Gastrocnemius medialis (tissue), 4 donors: ENCODE results near the gene TAF6. TPM values are rescaled to one million over a fixed set of nuclear protein-coding genes. Genes with fewer than 3 reads are reported as not detected.

ENCODE experiments used
- ATAC-seq, 2 donors: fragments of 150-250 bp; one replicate each; pipeline ENCODE4 v1.9.1; 2016
- DNase-seq, 2 donors: peaks; one replicate each; pipeline ENCODE4 v3.0.0-alpha.2; 2019
- H3K27ac ChIP-seq, 4 donors: fragments of 200-600 bp; sonication (generic); 1 replicate in 1 of 4; 2 replicates in 3 of 4; pipeline ENCODE4 v1.5.1; 2016 to 2018; ENCODE audit warnings: mild to moderate bottlenecking in 2 of 4, moderate library complexity in 1 of 4
- H3K27me3 ChIP-seq, 3 donors: fragments of 200-600 bp; sonication (generic) in 2 of 3; 1 replicate in 1 of 3; 2 replicates in 2 of 3; pipeline versions ENCODE4 v1.5.1 to v1.6.0; 2016 to 2019; ENCODE audit warnings: mild to moderate bottlenecking in 1 of 3, moderate library complexity in 1 of 3
- H3K36me3 ChIP-seq, 2 donors: fragments of 200-600 bp; sonication (generic) in 1 of 2; one replicate each; pipeline ENCODE4 v1.5.1; 2017 to 2018
- H3K4me1 ChIP-seq, 2 donors: fragments of 200-600 bp; sonication (generic) in 1 of 2; one replicate each; pipeline ENCODE4 v1.5.1; 2016 to 2017; ENCODE audit warnings: mild to moderate bottlenecking in 2 of 2
- H3K4me3 ChIP-seq, 4 donors: fragments of 200-600 bp; sonication (generic) in 3 of 4; 1 replicate in 1 of 4; 2 replicates in 3 of 4; pipeline ENCODE4 v1.5.1; 2016 to 2019; ENCODE audit warnings: mild to moderate bottlenecking in 2 of 4
- H3K9me3 ChIP-seq, 3 donors: fragments of 200-600 bp; sonication (generic) in 2 of 3; 1 replicate in 1 of 3; 2 replicates in 2 of 3; pipeline ENCODE4 v1.5.1; 2016 to 2019
- CTCF ChIP-seq, 5 experiments: fragments of 450-650 bp in 3 of 5; fragments of 200-600 bp in 2 of 5; sonication (generic) in 2 of 5; IDR thresholded peaks in 4 of 5; conservative IDR thresholded peaks in 1 of 5; 1 replicate in 4 of 5; 2 replicates in 1 of 5; pipeline ENCODE4 v1.5.1; 2016 to 2019; ENCODE audit warnings: antibody characterized with exemption in 5 of 5, mild to moderate bottlenecking in 3 of 5, moderate library complexity in 3 of 5
- POLR2A ChIP-seq, 2 donors: fragments of 450-650 bp; IDR thresholded peaks; one replicate each; pipeline ENCODE4 v1.6.1; 2017; ENCODE audit warnings: antibody characterized with exemption in 2 of 2, mild to moderate bottlenecking in 2 of 2, moderate library complexity in 2 of 2
- in situ Hi-C, 4 donors: fragments of 200-750 bp; cut with MboI; loops; one replicate each; pipeline versions ENCODE4 v1.15.0 to v1.8.0; 2017; ENCODE audit warnings: low sequenced_read_pairs in 4 of 4
- intact Hi-C: fragments of 100-400 bp; cut with DNase I; formaldehyde crosslinking; loops from one replicate; pipeline ENCODE4 v1.15.1; 2023; ENCODE audit warnings: low total_unique reads
- total RNA-seq, 4 donors: library from RNA; depleted of rRNA; stranded (reverse); fragments of >200 nt; gene quantifications; one replicate each; pipeline versions ENCODE4 v1.1.0 to v1.2.3, GENCODE V29; 2016

Gene TAF6
- total RNA-seq, 4 donors from 2014 or later: 38.6 to 71.7 (median 56.6) TPM

GRCh38 chr7:100069991-100070390, 49.2 kb downstream of the TAF6 start:
- H3K27ac ChIP-seq: no peak overlapping the region
- H3K4me1 ChIP-seq: peaks cover 0 to 4% of the 10 kb centered on the region in 2 donors
- peaks cover 19 to 73% of the 10 kb centered on the region in 2 donors for H3K36me3 ChIP-seq
- no peaks in the 10 kb centered on the region for H3K27me3 ChIP-seq
- H3K9me3 ChIP-seq: peaks cover 7 to 31% (median 14%) of the 10 kb centered on the region in 3 donors
- TF ChIP-seq POLR2A (IDR thresholded peaks at IDR 0.05): no peak
- TF ChIP-seq CTCF (IDR thresholded peaks at IDR 0.05 in 4 of 5, conservative IDR thresholded peaks at IDR 0.05 in 1 of 5): no peak
- DNase-seq (no peak), ATAC-seq (no peak)
- in situ Hi-C loops: no loop called here
- H3K4me3 ChIP-seq: no peak overlapping the region
- intact Hi-C loops: no loop called here

GRCh38 chr7:100066953-100067352, 52.2 kb downstream of the TAF6 start:
- Histone ChIP-seq H3K27ac (no peak overlapping the region), H3K4me3 (no peak overlapping the region), H3K36me3 (peaks cover 10 to 61% of the 10 kb centered on the region in 2 donors), H3K9me3 (peaks cover 7 to 21% (median 11%) of the 10 kb centered on the region in 3 donors), H3K4me1 (peaks cover 0 to 4% of the 10 kb centered on the region in 2 donors), H3K27me3 (no peaks in the 10 kb centered on the region)
- intact Hi-C loops (no loop called here), in situ Hi-C loops (no loop called here)
- ATAC-seq (no peak), DNase-seq (no peak)
- no peak for TF ChIP-seq CTCF (IDR thresholded peaks at IDR 0.05 in 4 of 5, conservative IDR thresholded peaks at IDR 0.05 in 1 of 5)
- TF ChIP-seq POLR2A (IDR thresholded peaks at IDR 0.05): no peak

- Histone ChIP-seq H3K4me1 (peaks cover 0 to 4% of the 10 kb centered on the region in 2 donors), H3K36me3 (peaks cover under 1 to 61% of the 10 kb centered on the region in 2 donors), H3K27me3 (no peaks in the 10 kb centered on the region), H3K9me3 (peaks cover 0 to 8% (median 0%) of the 10 kb centered on the region in 3 donors), H3K27ac (peak overlapping the region in 1 of 4 donors; percentile 44), H3K4me3 (no peak overlapping the region)
- intact Hi-C loops (no loop called here), in situ Hi-C loops (no loop called here)
- TF ChIP-seq POLR2A (IDR thresholded peaks at IDR 0.05): no peak
- no peak for TF ChIP-seq CTCF (IDR thresholded peaks at IDR 0.05 in 4 of 5, conservative IDR thresholded peaks at IDR 0.05 in 1 of 5)
- DNase-seq (no peak), ATAC-seq (peak; percentile 54 to 63)
Measured at GRCh38 chr7:100065452-100066186, 53.5 kb downstream of the TAF6 start.

- H3K36me3 ChIP-seq: peaks cover 0 to 61% of the 10 kb centered on the region in 2 donors
- in situ Hi-C loops: no loop called here
- TF ChIP-seq CTCF (IDR thresholded peaks at IDR 0.05 in 4 of 5, conservative IDR thresholded peaks at IDR 0.05 in 1 of 5) (no peak), POLR2A (IDR thresholded peaks at IDR 0.05) (no peak)
- intact Hi-C loops: no loop called here
- no peaks in the 10 kb centered on the region for H3K9me3 ChIP-seq
- H3K27ac ChIP-seq: no peak overlapping the region
- ATAC-seq (no peak), DNase-seq (no peak)
- H3K4me1 ChIP-seq: peaks cover 0 to 4% of the 10 kb centered on the region in 2 donors
- H3K4me3 ChIP-seq: no peak overlapping the region
- no peaks in the 10 kb centered on the region for H3K27me3 ChIP-seq
Measured at GRCh38 chr7:100064162-100064561, 55.0 kb downstream of the TAF6 start.
